Mesenteric fat pad (tissue), 1 donor: ENCODE measurements around the gene ING5. TPM values are rescaled to one million over a fixed set of nuclear protein-coding genes. Genes with fewer than 3 reads are reported as not detected.
A peak's percentile ranks its signal among the peaks of the same experiment; 100 is the strongest.
"Not testable (repeated sequence)": the region's sequence is repeated elsewhere in the genome, so short reads cannot be mapped to it uniquely, and the experiment has no call there.

ENCODE experiments used
- DNase-seq: peaks from one replicate; pipeline ENCODE4 v3.0.0-alpha.2; 2020; ENCODE audit warnings: low spot score
- total RNA-seq: library from RNA; stranded (reverse); fragmentation: NEBNext Ultra II Directional; extraction: Animal tissue kit (Norgen Biotek cat#: 25700); gene quantifications from one replicate; pipeline ENCODE4 v1.2.1, GENCODE V29; 2021
- donor health status: DM: yes; HTN: yes; CAD: no.

ING5 gene
- total RNA-seq, 1 donor from 2014 or later: 29.1 TPM

DNA sequence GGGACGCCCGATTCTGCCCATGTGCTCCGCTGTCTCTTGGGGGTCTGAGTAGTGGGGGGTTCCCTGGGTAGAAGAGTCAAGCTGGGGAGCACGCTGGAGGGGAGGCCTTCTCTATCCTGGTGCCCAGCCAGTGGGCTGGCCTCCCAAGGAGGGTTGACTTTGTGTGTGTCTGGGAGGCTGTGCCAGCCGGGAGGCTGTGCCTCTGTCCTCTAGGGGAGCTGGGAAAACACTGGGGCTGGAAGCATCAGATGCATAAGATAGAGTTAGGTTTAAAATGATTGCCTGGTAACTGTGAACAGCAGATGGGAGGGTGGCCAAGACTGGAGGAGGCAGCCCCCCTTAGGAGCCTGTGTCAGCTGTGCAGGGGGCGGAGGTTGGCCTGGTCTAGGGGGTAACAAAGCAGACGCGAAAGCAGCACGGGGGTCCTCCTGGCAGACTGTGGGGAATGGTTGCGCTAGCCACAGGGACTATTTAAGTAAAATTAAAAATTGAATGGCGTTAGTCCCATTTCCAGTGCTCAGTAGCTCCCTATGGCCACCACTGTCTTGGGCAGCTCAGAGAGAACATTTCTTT, 1.3 kb downstream of the ING5 start:
- no peak for DNase-seq

DNA sequence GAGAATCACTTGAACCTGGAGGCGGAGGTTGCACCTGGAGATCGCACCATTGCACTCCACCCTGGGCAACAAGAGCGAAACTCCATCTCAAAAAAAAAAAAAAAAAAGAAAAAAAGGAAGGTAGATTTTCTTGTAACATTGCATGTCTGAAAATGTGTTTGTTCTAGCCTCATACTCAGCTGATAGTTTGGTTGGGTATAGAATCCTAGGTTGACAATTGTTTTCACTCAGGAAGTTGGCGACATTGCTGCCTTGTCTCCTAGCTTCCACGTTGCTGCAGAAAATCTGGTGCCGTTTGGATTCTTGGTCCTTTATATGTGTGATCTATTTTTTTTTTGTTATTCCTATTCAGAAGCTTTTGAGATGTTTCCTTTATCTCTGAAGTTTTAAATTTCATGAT, 4.7 kb downstream of the ING5 start:
- DNase-seq: no peak

DNA sequence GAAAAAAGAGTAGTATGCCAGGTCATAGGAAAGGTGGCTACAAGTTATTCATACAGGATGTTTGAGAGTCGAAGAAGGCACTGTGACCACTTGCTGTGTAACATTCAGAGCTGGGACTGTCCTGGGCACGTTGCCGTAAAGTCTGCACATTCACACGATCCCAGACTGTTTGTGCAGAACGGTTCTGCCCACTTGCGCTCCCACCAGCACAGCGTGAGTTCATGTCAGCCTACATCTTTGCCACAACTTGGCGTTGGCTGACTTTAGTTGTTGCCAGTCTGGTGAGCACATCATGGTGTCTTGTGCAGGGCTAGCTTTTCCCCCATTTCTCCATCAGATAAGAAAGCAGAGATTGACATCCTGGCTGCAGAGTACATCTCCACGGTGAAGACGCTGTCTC, 7.0 kb downstream of the ING5 start:
- DNase-seq: no peak

DNA sequence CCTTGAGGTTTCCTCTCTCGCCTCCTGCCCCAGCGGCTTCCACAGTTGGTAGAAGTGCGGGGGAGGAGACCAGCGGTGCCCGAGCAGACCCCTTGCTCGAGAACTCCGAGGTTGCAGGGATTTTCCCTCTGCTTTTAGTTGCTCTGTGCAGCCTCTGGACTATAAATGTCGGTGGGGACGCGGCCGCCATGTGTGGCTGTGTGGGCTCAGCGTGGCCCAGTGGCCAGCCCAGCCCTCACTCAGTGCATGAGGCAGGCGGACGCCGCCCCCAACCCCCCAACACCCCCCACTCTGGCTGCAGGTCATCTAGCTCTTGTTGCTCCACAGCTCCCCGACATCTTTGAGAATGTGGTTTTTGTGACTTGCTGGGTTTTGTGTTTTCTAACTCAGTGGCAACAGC, 17.3 kb downstream of the ING5 start:
- DNase-seq: no peak

DNA sequence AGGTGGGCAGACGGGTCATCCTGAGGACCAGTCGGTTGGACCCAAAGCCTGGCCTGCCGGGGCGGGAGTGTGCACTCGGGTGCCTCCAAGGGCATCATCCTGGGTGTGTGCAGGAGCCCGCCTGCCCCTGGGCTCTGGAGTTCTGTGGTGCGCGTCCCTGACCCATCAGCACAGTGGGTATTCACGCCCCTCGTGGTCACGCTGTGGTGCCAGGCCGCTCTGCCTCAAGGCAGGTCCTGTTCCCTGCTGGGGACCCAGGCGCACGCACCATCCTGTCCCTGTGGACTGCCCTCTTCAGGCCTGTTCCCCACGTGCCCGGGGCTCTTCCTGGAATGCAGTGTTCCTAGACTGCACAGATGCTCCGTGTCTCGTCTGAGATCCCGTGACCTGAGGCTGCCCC, 18.3 kb downstream of the ING5 start:
- no peak for DNase-seq

DNA sequence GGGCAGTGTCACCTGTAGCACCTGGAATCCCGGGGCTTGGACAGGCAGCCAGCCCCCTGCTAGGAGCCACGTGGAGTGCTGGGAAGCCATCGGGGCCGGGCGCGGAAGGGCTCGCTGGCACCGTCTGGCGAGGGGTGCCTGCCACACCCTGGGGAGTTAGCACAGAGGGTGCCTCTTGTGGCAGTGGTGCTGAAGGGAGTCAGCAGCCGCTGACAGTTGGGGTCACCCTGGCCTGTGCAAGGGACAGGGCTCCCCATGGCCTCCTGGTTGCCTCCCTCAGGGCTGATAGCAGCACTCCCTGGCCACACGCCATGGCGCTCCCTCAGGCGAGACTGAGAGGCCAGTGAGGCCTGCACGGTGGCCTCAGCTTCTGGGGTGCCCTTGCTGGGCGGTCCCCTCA, 18.7 kb downstream of the ING5 start:
- DNase-seq: no peak

DNA sequence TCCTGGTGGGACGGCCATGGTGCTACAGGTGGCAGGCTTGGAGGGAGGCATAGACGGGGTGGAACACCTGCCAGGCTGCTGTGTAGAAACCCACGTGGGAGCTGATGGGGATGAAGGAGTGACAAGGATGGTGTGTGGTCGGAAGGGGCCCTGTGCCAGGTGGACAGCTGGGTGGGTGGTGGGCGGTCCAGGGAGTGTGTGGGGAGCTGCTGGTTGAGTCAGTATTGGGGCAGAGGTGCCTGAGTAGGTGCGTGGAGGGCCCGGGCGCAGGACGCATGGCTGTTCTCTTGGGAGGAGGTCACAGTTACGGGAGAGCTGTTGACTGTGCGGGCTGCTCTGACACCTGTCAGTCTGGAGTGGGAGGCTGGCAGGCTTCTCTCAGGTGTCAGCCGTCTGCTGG, 20.0 kb downstream of the ING5 start:
- DNase-seq: no peak

DNA sequence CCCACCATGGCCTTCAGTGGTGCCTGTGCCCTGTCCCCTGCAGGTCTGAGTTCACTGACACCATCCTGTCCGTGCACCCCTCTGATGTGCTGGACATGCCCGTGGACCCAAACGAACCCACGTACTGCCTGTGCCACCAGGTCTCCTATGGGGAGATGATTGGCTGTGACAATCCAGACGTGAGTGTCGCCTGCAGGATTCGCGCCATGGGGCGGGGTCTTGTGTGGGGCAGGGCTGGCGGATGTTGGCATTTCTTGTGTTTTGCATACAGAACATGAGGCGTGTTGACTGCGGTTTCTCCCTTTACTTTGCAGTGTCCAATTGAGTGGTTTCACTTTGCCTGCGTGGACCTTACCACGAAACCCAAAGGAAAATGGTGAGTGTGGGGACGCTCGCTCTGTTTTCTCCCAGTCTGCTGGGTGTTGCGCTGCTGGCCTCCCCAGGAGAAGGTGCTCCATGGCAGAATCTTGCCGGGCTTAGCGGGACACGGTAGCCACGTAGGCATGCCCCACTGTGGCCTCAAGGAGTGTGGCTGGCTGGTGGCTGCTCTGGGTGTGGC, 21.1 kb downstream of the ING5 start:
- DNase-seq: no peak

DNA sequence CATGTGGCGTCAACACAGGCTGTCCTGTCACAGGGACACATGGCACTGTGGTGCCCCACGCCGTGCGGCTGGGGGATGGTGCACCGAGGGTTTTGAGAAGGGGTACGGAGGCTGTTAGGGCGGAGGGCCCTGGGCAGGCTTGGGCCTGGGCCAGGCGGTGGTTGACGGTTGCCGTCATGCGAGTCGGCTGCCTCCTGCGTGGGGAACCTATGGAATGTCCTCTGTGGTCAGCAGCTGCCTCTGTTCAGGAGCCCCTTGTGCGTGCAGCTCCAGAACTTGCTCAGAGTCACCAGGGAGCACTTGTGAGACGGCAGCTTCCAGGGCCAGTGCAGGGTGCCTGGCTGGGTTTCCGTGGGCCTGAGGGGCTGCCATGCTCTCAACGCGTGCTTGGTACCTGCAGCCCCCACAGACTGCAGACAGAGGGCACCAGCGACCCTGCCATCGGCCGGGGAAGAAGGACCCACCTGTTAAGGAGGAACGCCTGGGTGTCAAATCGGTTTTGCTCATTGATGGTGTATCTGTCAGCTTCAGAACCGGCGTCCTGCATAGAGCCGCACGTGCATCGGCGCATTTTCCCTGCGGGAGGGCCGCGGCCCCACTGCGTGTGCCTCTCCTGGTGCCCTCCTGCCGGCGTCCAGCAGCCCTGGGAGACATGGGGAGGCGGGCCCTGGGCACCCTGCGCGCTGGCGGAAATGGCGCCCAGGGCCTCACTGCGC, 22.6 kb downstream of the ING5 start:
- DNase-seq: no peak

DNA sequence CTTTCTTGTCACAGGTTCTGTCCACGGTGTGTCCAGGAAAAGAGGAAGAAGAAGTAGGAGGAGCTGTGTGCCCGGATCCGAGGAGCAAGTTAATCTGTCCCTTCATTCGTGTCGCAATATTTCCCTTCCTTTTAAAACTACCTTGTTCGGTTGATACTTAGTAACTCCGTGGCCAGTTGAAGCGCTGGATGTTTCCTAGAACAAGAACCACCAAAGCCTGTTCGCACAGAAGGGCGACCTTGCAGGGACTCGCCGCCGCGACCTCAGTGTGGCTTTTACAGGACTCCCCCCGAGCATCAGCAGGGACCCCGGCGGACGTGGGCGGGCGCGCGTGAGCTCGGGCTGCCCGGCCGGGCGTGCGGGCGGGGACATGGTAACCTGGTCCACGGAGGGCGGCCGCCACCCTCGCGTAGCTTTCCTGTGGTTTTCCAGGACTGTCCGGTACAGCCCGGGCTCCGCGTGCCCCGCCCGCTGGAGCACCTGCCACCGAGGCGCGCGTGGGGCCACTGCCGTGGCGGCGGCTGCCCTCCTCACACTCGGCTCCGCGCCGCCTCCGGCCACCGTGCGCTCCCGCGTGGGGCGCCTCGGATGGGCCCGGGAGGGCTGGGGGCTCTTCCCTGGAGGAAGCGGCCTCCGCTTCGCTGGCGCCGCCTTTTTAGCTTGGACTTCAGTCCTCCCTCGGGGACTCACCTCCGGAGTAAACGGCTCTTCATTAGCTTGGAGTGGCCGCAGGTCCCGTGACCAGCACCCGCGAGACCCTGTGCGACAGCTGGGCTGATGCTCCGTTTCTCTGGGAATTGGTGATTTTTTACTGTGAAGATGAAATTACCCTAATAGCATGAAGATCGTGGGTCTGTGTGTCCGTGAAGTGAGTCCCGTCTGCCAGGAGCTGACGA, 23.4 kb downstream of the ING5 start:
- no peak for DNase-seq

DNA sequence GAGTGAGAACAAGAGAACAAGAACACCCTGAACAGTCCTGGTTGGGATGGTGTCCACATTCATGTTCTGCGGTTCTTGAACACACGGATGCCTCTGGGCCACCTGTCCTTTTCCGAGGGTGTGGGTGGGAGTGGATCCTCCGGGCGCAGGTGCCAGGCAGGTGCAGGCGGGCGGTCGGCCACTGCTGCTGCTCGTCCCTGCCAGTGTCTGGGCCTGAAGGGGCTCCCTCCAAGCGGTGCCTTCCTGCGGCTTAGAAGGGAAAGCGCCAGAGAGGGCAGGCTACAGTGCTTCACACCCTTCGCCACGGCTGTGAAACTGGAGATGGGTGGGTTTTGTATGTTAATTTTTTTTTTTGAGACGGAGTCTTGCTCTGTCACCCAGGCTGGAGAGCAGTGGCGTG, 24.6 kb downstream of the ING5 start:
- DNase-seq: no peak

DNA sequence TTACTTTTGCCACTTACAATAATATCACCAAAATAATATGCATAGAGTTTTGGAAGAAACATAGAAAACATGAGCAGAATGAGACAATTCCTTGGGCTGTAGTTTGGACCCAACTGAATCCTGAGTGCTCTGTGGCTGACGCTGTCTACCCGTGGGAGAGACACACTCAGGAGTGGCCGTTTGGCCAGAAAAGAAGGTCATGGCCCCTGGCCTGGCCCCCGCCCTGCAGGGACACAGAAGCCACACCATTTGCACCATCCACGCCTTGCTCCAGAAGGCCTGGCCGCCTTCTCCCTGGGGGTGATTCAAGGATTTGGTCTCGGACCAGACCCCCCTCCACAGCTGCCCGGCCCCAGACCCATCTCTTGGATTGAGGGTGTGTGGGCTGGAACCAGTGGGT, 26.2 kb downstream of the ING5 start:
- no peak for DNase-seq

DNA sequence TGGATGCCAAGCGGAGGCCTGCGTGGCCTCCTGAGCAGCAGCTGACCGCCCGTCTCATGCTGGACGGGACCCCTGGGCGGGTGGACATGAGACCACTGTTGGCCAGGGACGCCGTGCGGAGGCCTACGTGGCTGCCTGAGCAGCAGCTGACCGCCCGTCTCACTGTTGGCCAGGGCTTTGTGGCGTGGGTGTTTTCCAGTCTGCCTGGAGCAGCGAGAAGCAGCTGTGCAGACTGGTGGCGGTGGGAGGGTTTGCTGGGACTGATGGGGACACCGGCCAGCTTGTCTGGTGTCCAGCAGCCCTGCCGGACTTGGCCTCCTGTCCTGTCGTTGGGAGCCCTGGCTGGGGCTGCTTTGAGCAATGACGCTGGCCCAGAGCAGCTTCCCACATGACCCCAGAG, 26.8 kb downstream of the ING5 start:
- no peak for DNase-seq

DNA sequence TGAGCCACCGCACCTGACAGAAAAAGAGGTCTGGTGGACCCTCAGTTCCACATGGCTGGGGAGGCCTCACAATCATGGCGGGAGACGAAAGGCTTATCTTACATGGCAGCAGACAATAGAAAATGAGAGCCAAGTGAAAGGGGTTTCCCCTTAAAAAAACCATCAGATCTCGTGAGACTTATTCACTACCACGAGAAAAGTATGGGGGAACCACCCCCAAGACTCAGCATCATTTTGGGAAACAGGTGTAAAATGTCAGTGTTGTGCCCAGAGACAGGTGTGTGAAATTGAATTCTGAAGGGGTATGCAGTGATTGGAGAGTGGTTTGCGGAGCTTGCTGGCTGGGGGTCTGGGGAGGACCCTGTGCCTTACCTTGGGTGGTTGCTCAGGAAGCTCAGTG, 28.0 kb downstream of the ING5 start:
- no peak for DNase-seq

DNA sequence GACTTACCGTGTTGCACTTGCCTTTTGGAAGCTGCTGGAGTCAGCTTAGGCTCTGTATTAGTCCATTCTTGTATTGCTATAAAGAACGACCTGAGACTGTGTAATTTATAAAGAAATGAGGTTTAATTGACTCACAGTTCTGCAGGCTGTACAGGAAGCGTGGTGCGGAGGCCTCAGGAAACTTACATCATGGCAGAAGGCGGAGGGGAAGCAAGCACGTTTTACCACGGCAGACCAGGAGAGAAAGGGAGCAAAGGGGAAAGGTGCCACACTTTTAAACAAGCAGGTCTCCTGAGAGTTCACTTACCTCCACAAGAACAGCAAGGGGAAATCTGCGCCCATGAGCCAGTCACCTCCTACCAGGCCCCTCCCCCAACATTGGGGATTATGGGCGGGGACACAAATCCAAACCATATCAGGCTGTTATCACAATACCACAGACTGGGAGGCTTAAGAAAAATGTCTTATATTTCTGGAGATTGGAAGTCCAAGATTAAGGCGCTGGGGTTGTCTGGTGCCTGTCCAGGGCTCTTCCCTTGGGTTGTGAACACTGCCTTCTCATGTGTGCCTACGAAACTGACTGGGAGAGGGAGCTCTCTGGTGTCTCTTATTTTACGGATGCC, 28.9 kb downstream of the ING5 start:
- no peak for DNase-seq

DNA sequence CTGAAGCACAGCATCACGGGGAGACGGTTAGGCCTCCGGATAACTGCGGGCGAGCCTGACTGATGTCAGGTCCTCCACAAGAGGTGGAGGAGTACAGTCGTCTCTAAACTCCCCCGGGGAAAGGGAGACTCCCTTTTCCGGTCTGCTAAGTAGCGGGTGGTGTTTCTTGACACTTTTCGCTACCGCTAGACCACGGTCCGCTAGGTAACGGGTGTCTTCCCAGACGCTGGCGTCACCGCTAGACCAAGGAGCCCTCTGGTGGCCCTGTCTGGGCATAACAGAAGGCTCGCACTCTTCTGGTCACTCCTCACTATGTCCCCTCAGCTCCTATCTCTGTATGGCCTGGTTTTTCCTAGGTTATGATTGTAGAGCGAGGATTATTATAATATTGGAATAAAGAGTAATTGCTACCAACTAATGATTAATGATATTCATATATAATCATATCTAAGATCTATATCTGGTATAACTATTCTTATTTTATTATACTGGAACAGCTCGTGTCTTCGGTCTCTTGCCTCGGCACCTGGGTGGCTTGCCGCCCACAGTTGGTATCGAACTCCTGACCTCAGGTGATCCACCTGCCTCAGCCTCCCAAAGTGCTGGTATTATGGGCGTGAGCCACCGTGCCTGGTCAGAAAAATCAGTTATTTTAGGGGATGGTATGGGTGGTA, 30.8 kb downstream of the ING5 start:
- not testable (repeated sequence) for DNase-seq

DNA sequence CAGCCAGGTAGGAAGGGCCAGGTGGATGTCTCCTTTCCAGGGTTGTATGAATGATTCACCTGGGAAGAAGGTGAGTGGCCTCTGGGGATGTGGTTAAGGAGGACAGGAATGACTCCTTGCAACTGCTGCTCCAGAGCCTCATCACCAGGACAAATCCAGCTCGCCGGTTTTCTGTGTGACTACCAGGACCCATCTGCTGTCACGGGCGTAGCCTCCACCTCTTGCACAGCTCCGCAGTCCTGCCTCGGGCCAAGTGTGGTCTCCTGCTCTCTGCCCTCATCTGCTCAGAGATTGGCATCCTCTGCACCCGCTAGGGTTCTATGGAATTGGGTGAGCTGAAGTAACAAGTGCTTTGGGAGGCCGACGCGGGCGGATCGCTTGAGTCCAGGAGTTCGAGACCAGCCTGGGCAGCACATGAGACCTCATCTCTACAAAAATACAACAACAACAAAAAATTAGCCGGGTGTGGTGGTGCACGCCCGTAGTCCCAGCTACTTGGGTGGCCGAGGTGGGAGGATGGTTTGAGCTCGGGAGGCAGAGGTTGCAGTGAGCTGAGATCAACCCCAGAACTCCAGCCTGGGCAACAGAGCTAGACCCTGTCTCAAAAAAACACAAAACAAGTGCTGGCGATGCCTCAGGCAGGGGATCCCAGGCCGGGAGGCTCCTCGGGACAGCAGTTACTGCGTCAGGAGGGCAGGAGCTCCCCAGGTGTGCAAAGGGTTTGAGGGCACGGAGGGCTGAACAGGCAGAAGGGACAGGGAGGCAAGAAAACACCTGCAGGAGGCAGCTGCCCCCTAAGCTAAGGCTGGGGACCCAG, 31.8 kb downstream of the ING5 start:
- DNase-seq: no peak

DNA sequence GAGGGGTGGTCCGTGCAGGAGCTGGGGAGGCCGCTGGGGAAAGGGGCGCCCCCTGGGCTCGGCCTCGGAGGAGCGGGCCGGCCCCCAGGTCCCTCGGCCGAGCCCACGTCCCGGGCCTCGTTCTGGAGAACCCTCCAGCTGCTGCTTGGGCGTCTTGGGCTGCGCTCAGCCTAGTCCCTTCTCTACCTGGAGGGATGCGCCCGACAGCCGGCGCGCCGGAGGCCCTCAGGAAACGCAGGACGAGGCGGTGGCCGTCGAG, 32.3 kb downstream of the ING5 start:
- no peak for DNase-seq

DNA sequence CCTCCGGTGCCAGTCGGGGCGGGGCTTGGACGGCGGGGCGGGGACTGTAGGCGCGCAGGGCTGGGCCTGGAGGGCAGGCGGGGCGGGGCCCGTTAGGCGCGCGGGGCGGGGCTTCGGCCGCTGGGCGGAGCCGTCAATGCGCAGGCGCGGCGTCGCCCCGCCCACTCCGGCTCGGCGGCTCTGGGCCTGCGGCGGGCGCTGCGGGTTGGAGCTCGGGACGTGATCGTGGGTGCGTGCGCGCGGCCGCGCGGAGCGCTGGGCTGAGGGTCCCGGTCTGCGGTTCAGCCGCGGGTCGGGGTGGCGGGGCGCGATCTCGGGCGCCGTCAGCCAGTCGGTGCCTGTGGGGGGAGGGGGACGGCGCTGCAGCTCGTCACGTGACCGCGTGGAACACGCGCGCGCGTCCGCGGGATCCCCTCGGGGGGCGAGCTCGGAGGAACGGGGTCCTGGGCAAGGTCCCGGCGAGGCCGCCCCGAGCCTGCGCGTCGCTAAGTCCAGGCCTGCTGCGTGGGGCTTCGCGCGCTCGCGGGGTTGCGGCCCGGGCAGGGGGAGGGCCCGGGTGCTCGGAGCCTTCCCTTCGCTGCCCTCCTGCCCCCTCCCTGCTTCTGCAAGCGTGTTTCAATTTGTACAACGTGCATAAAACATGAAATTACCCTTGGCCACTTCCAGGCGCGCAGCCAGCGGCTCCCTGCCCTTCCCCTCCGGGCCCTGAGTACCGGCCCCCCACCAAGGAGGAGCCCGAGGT, 32.8 kb downstream of the ING5 start, which contains the start of gene D2HGDH:
Gene D2HGDH, plus strand, starts transcription at position 164 of the 742 bp plus-strand sequence. CDS start 595 bp downstream, outside the sequence.
- DNase-seq: peak; percentile 99

DNA sequence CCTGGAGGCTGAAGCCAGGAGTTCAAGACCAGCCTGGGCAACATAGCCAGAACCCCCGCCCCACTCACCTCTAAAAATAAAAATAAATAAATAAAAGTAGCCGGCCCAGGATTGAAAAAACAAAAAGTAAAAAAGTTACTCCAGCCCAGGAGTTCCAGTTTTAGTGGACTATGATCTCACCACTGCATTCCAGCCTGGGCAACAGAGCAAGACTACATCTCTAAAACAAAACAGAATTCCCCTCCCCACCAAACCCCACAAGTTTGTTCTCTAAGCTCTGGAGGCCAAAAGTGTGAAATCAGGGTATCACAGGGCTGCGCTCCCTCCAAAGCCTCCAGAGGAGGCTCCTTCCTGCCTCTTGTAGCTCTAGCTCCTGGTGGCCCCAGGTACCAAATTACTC, 34.3 kb downstream of the ING5 start:
- no peak for DNase-seq
